ENCODE measurements around the gene CHKA. TPM values are rescaled to one million over a fixed set of nuclear protein-coding genes. Genes with fewer than 3 reads are reported as not detected.
A peak's percentile ranks its signal among the peaks of the same experiment; 100 is the strongest.

CHKA gene
- total RNA-seq, 4 donors from 2014 or later = 7.8 to 21.4 (median 15.3) TPM

DNA sequence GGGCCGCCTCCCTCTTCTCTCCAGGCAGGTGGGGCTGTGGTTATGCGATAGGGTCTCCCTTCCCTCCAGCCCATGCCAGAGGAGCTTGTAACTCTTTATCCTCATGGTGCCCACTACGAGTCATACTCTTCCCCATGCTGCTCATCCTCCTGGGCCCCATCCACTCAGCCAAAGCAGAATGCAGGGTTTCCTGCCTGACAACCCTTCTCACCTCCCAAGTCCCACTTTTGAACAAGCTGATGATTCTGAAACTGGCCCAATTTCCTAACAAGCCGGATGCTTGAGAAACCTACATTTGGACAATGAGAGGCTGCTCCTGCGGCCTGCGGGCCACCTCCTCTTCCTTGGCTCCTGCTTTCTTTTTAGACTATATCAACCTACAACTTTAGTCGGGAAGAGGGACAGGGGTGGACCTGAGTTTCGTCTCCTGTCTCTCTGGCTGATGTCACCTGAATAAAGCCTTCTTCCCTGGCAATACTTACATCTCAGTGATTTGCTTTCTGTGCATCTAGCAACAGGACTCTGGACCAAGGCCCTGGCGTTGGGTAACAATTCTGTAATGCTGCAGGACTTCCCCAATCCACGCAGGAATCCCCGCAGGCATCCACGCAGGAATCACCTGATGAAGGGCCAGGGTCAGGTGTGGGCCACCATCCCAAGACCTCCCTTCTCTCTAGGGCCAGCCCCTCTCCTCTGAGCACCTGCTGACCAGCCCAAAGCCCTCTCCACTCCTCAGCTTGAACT lies 92.2 kb downstream of the CHKA start:
- peak overlapping the region; percentile 1 for H3K27ac ChIP-seq
- no peak overlapping the region for H3K4me3 ChIP-seq
- H3K9me3 ChIP-seq = no peaks in the 10 kb centered on the region
- H3K36me3 ChIP-seq = peaks cover 21% of the 10 kb centered on the region
- TF ChIP-seq POLR2AphosphoS5 (IDR thresholded peaks at IDR 0.05) (no peak), EP300 (IDR thresholded peaks at IDR 0.05) (no peak), POLR2A (IDR thresholded peaks at IDR 0.05) (no peak)
- TF ChIP-seq, protein P1, sequence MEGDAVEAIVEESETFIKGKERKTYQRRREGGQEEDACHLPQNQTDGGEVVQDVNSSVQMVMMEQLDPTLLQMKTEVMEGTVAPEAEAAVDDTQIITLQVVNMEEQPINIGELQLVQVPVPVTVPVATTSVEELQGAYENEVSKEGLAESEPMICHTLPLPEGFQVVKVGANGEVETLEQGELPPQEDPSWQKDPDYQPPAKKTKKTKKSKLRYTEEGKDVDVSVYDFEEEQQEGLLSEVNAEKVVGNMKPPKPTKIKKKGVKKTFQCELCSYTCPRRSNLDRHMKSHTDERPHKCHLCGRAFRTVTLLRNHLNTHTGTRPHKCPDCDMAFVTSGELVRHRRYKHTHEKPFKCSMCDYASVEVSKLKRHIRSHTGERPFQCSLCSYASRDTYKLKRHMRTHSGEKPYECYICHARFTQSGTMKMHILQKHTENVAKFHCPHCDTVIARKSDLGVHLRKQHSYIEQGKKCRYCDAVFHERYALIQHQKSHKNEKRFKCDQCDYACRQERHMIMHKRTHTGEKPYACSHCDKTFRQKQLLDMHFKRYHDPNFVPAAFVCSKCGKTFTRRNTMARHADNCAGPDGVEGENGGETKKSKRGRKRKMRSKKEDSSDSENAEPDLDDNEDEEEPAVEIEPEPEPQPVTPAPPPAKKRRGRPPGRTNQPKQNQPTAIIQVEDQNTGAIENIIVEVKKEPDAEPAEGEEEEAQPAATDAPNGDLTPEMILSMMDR (IDR thresholded peaks at IDR 0.05) = no peak
- DNase-seq (ENCODE audit: low spot score in 2 of 2) = no peak
- H3K27me3 ChIP-seq = no peaks in the 10 kb centered on the region
- peaks cover 41% of the 10 kb centered on the region for H3K4me1 ChIP-seq
- 84% methylated on average over 12 of the region's 12 CpGs for WGBS

DNA sequence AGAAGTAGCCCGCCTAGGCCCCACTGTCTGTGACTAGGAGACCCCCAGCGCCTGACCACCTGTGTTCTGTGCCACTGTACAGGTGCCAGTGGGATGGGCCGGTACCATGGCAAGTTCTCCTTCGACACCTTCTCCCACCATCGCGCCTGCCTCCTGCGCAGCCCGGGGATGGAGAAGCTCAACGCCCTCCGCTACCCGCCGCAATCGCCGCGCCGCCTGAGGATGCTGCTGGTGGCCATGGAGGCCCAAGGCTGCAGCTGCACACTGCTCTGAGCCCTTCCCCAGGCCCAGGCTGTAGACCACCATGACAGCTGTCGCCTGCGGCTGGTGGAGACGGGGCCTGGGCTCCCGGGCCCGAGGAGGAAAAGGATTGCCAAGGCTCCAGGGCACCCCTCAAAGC lies 93.5 kb downstream of the CHKA start:
- WGBS = 95% methylated on average over 14 of the region's 21 CpGs
- H3K9me3 ChIP-seq = no peaks in the 10 kb centered on the region
- no peaks in the 10 kb centered on the region for H3K27me3 ChIP-seq
- no peak for DNase-seq (ENCODE audit: low spot score in 2 of 2)
- no peak overlapping the region for H3K4me3 ChIP-seq
- H3K4me1 ChIP-seq = peaks cover 32% of the 10 kb centered on the region
- TF ChIP-seq, protein P1 (IDR thresholded peaks at IDR 0.05) = no peak
- TF ChIP-seq POLR2A (IDR thresholded peaks at IDR 0.05) (no peak), POLR2AphosphoS5 (IDR thresholded peaks at IDR 0.05) (no peak), EP300 (IDR thresholded peaks at IDR 0.05) (no peak)
- H3K27ac ChIP-seq = no peak overlapping the region
- H3K36me3 ChIP-seq = peaks cover 17% of the 10 kb centered on the region

DNA sequence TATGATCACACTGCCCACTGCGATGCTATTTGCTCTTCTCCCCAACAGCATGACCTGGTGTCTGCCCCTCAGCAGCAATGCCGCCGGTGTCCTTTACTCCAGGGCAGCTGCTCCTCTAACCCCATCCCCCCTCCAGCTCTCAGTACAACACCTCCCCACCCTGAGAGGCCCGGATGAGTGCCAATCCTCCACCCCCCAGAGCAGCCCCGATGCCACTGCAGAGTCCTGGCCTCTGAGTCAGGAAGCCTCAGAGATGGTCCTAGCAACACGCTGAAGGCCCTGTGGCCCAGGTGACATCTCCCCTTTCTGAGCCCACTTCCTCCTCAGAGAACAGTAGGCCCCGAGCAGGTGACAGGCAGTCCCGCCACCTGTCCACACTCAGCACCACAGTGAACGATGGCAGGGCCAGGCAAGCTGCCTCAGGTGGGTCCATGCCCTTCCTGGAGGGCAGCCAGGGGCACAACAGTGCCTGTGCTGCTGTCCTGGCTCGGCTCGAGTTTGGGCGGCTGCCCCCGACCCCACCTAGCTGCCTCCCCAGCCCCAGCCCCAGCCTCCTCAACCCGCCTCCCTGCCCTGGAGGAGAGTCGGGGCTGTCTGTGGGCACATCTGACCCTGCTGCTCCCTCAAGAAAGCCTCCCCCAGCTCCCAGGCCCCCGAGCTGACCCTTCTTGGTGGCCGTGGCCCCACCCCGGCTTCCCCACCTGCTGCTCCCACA lies 94.6 kb downstream of the CHKA start:
- no peaks in the 10 kb centered on the region for H3K27me3 ChIP-seq
- peaks cover 21% of the 10 kb centered on the region for H3K4me1 ChIP-seq
- no peaks in the 10 kb centered on the region for H3K9me3 ChIP-seq
- TF ChIP-seq POLR2A (IDR thresholded peaks at IDR 0.05) = no peak
- TF ChIP-seq, protein P1 (IDR thresholded peaks at IDR 0.05) = no peak
- no peak for DNase-seq (ENCODE audit: low spot score in 2 of 2)
- H3K36me3 ChIP-seq = peaks cover 17% of the 10 kb centered on the region
- H3K4me3 ChIP-seq = no peak overlapping the region
- H3K27ac ChIP-seq = no peak overlapping the region
- 92% methylated on average over 7 of the region's 18 CpGs for WGBS

DNA sequence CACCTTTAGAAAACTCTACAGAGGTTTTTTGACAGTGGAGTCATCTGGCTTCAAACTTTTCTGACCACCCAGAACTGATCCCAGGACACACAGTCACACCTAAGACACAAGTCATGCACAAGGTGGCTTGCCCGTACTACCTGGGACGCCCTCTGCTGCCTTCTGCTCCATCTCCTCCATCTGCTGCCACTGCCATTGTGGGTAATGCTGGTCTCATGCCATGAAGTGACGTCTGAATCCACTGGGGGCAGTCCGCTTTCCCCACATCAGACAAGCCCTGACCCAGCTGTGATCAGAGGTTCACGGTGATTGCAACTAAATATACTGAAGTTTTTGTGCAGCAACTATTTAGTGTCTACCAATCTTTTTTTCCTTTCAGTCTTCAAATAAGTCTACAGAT lies 96.1 kb downstream of the CHKA start:
- Histone ChIP-seq H3K27ac (no peak overlapping the region), H3K4me1 (peaks cover 15% of the 10 kb centered on the region), H3K4me3 (no peak overlapping the region), H3K9me3 (no peaks in the 10 kb centered on the region), H3K27me3 (no peaks in the 10 kb centered on the region), H3K36me3 (peaks cover 17% of the 10 kb centered on the region)
- TF ChIP-seq EP300 (IDR thresholded peaks at IDR 0.05) (no peak), POLR2A (IDR thresholded peaks at IDR 0.05) (no peak), POLR2AphosphoS5 (IDR thresholded peaks at IDR 0.05) (no peak)
- TF ChIP-seq, protein P1 (IDR thresholded peaks at IDR 0.05) = no peak
- DNase-seq (ENCODE audit: low spot score in 2 of 2) = no peak
- 84% methylated on average over 5 of the region's 5 CpGs for WGBS

DNA sequence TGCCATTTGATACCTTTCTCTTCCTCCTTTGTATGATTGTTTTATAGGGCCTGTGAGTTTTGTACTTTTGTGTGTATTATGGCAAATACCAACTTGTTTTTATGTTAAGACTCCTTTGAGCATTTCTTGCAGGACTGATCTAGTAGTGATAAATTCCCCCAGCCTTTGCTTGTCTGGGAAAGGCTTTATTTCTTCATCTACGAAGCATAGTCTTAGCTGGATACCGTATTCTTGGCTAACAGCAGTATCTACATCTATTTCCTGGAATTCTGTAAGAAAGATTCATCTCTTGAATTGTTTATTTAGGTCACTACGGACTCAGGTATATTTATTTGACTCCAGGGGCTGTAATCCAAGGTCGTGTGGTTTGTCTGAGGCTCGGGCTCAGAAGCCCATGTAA lies 96.7 kb downstream of the CHKA start:
- Histone ChIP-seq H3K27ac (no peak overlapping the region), H3K4me1 (peaks cover 14% of the 10 kb centered on the region), H3K27me3 (no peaks in the 10 kb centered on the region), H3K36me3 (peaks cover 17% of the 10 kb centered on the region), H3K4me3 (no peak overlapping the region), H3K9me3 (no peaks in the 10 kb centered on the region)
- no peak for DNase-seq (ENCODE audit: low spot score in 2 of 2)
- TF ChIP-seq EP300 (IDR thresholded peaks at IDR 0.05) (no peak), POLR2A (IDR thresholded peaks at IDR 0.05) (no peak), POLR2AphosphoS5 (IDR thresholded peaks at IDR 0.05) (no peak)
- TF ChIP-seq, protein P1 (IDR thresholded peaks at IDR 0.05) = no peak
- WGBS = 93% methylated on average over 5 of the region's 5 CpGs

Measured in suprapubic skin (tissue), 4 donors.